IMR-90 (cell line): ENCODE results near the gene INTS14.

Experiments used
- CTCF ChIP-seq: conservative IDR thresholded peaks from 2 replicates; pipeline ENCODE4 v1.5.1; 2012; ENCODE audit warnings: mild to moderate bottlenecking, low read depth, low read length, improper control_type of control experiment
- FOS ChIP-seq: fragments of 150-350 bp; IDR thresholded peaks from 2 replicates; pipeline ENCODE4 v1.6.1; 2016; ENCODE audit warnings: low read depth, low read length
- POLR2A ChIP-seq: IDR thresholded peaks from 2 replicates; pipeline ENCODE4 v1.6.1; 2012; ENCODE audit warnings: mild to moderate bottlenecking, low read depth, low read length
- RAD21 ChIP-seq: IDR thresholded peaks from 2 replicates; pipeline ENCODE4 v1.6.1; 2012; ENCODE audit warnings: low read length, improper control_type of control experiment

GRCh38 chr15:65618560-65619109 lies 7.7 kb upstream of the INTS14 start:
- TF ChIP-seq POLR2A (no peak), FOS (no peak), CTCF (no peak), RAD21 (no peak)
